Stimulated activated CD4-positive, alpha-beta T cell treated with anti-CD3 and anti-CD28 coated beads, Interleukin-2, amount 100 ng/mL, for 48 hours (primary cell): ENCODE results near the gene PIGBOS1.
"Not testable (repeated sequence)": the region's sequence is repeated elsewhere in the genome, so short reads cannot be mapped to it uniquely, and the experiment has no call there.

Experiments
- DNase-seq, 2 donors: peaks; one replicate each; pipeline ENCODE4 v3.0.0-alpha.2; 2020

Gene PIGBOS1

GRCh38 chr15:55290528-55291057, 28.3 kb downstream of the PIGBOS1 start:
- DNase-seq = peak; percentile 78 to 80

- DNase-seq = peak; percentile 71 to 75
These were observed 29.0 kb downstream of the PIGBOS1 start, which contains the start of gene RAB27A for GRCh38 chr15:55289746-55290527. RAB27A (minus strand) TSS chr15:55289813; CDS start chr15:55234934, 54,879 bp downstream.

DNA sequence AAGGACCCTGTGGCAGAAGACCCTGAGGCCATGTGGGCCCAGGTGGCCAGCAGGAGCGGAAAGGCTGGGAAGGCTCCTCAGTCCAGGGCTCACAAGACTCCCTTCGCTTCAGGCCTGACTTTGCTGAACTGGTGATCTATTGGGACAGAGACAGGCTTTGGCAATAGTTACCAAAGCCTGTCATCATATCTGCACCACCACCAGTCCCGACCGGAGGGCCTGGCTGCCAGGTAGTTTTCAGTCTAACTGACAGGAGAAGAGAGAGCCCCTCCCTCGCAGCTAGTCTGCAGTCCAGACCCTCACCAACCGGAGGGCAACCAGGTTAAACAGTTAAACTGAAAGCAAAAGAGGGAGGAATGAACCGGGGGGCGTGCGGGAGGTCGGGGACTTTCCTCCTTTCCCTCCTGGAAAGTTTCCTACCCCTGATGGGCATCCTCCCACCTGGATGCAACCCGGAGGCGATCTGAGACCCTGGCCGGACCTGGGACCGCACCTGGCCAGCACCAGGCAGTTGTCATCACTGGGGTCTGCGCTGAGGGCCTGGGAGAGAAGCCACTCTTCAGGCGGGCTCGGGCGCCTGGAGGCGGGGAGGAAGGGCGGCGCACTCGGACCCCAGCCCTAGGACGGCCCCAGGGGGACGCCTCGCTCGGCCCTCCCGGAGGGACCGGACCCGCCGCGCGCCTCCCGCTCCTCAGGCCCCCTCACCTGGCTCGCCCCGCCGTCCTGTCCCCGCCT, 29.7 kb downstream of the PIGBOS1 start:
- DNase-seq = no peak

DNA sequence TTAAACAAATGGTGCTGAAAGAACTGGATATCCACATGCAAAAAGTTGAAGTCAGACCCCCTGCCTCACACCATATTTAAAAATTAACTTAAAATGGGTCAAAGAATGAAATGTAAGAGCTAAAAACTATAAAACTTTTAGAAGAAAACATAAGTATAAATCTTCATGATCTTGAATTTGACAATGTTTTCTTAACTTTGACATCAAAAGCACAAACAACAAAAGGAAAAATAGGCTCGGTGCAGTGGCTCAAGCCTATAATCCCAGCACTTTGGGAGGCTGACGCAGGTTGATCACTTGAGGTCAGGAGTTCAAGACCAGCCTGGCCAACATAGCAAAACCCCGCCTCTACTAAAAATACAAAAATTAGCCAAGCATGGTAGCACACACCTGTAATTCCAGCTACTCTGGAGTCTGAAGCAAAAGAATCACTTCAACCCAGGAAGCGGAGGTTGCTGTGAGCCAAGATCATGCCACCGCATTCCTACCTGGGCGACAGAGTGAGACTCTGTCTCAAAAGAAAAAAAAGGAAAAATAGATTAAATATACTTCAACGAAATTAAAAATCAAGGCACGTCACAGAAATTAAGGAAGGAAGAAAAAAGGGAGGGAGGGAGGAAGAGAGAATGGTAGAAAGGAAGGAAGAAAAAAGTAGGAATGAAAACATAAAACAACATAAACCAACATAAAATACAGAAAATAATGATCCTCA, 30.8 kb downstream of the PIGBOS1 start:
- no peak for DNase-seq

GRCh38 chr15:55286442-55287189, 32.3 kb downstream of the PIGBOS1 start:
- DNase-seq = not testable (repeated sequence)

GRCh38 chr15:55284426-55284825, 34.5 kb downstream of the PIGBOS1 start:
- no peak for DNase-seq

DNA sequence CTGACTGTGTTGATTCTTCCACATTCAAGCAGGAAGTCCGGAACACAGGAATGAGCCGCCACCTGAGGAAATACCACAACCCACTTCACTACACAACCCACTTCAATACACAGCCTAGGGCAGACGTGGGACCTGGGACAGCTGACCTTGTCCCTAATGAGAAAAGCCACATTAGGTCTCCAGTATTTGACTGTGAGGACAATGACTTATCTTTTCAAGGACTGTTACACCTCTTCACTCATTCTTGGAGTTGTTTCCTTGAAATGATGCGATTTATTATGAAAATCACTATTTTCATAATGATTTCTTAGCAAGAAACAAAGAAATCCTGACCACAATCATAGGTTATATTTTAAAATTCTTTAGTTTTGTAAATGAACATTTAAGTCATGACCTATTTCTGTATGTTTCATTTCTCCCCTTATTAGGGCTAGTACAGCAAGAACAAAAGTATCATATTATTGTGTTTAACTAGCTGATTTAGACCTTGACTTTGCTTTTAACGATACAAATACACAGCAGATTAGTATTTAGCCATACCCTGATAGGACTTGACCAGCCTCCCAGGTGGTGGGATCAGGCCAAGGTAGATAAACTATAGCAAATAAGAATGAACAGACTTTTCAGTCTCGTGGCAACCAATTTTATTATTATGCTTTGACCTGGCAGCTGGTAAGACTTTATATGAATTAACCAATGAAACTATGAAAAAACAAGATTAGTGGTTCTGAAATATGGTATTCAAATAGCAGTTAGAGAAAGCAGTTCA, 35.4 kb downstream of the PIGBOS1 start:
- no peak for DNase-seq

GRCh38 chr15:55282284-55282833, 36.6 kb downstream of the PIGBOS1 start:
- DNase-seq = no peak

- no peak for DNase-seq
These were observed 37.2 kb downstream of the PIGBOS1 start for GRCh38 chr15:55281517-55282228.

GRCh38 chr15:55280589-55280988, 38.3 kb downstream of the PIGBOS1 start:
- not testable (repeated sequence) for DNase-seq

- peak in 1 of 2 donors; percentile 54 for DNase-seq
These were observed 39.1 kb downstream of the PIGBOS1 start for GRCh38 chr15:55279746-55280351.

- DNase-seq = no peak
These were observed 39.7 kb downstream of the PIGBOS1 start for GRCh38 chr15:55279100-55279745.

DNA sequence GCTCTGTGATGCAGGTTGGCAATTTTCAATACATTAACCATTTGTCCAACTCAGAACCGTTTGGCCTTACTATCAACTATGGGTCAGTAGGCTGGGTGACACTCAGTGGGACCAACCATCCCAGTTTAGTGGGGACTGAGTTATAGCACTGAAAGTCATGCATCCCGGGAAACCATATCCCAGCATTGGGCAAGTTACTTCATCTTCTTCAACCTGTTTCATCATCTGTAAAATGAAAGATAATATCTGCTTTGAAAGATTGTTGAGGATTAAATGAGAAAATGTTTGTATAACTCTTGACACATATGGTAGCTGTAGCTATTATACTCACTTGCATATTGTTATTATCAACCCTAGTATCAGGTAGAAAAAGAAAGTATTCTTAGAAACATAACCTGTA, 41.2 kb downstream of the PIGBOS1 start:
- DNase-seq = no peak

DNA sequence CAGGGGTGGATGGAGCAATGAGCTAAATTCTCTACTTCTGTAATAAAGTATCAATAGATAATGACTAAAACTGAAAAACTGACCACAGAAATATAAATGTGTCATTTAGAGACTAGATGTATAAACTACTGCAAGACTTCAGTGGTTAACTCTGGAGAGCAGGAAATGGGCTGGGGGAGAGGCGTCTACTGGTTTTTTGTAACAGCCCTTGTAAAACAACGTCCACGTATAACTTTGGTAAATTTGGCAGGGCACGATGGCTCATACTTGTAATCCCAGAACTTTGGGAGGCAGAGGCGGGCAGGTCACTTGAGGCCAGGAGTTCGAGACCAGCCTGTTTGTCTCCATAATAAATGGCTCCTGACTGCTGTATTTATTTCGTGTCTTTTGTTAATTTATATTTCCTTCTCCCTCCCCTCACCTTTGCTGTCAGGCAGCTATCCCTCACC, 41.8 kb downstream of the PIGBOS1 start:
- peak in 1 of 2 donors; percentile 48 for DNase-seq

GRCh38 chr15:55276324-55276723, 42.6 kb downstream of the PIGBOS1 start:
- no peak for DNase-seq

DNA sequence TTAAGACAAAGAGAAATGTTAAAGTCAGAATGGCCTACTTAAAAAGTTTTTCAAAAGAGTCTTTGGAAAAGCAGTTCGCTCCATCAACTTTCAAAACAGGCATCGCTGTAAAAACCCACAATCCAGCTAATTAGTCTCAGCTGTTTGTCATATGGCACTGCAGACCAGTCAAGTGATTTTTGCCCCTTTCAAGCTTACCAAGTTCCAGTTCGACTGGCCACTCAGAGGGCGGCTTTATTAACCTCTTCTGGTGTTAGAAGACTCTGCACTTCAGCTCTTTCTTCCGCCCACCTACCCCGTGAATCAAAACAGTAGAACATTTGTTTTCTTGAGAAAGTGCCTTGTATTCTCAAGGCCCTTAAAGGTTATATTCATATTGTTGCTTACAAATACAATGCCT, 48.6 kb downstream of the PIGBOS1 start:
- DNase-seq = no peak

- DNase-seq = no peak
These were observed 50.7 kb downstream of the PIGBOS1 start for GRCh38 chr15:55268176-55268695.

- DNase-seq = peak; percentile 50 to 51
These were observed 51.3 kb downstream of the PIGBOS1 start for GRCh38 chr15:55267401-55268175.
